WTC11 (cell line): Measurements from ENCODE around the gene DOK1. TPM values are rescaled to one million over a fixed set of nuclear protein-coding genes. Genes with fewer than 3 reads are reported as not detected.
A peak's percentile ranks its signal among the peaks of the same experiment; 100 is the strongest.

Experiments
- ATAC-seq: fragments of 200-7000 bp; cut with Tn5 transposase; 2 replicates; pipeline ENCODE4 v1.10.0; 2021; ENCODE audit warnings: mild to moderate bottlenecking, moderate library complexity
- CTCF ChIA-PET: fragments of 300-600 bp; sonication (Branson Sonifier 250); formaldehyde crosslinking; loops from one replicate; lab custom pipeline; 2021; ENCODE audit warnings: antibody characterized with exemption; lab: Charles Lee
- POLR2A ChIA-PET: fragments of 350-600 bp; sonication (Branson Sonifier 250); formaldehyde crosslinking; loops from one replicate; lab custom pipeline; 2021; ENCODE audit warnings: antibody characterized with exemption; lab: Charles Lee
- DNase-seq: peaks from one replicate; pipeline ENCODE4 v3.0.0; 2021; ENCODE audit warnings: low spot score
- H3K27ac Mint-ChIP-seq: 2 replicates; pipeline ENCODE4 v1.8.0; 2021; ENCODE audit warnings: mixed read lengths
- H3K27me3 Mint-ChIP-seq: 2 replicates; pipeline ENCODE4 v1.8.0; 2021; ENCODE audit warnings: low read depth, mild to moderate bottlenecking, moderate library complexity, mixed read lengths
- H3K36me3 Mint-ChIP-seq: 2 replicates; pipeline ENCODE4 v1.8.0; 2021; ENCODE audit warnings: mixed read lengths
- H3K4me1 Mint-ChIP-seq: 2 replicates; pipeline ENCODE4 v1.8.0; 2022; ENCODE audit warnings: mixed read lengths
- H3K4me3 Mint-ChIP-seq: 2 replicates; pipeline ENCODE4 v1.8.0; 2021; ENCODE audit warnings: mild to moderate bottlenecking, moderate library complexity, mixed read lengths
- H3K9me3 Mint-ChIP-seq: 2 replicates; pipeline ENCODE4 v1.8.0; 2021; ENCODE audit warnings: mixed read lengths
- AFF4 ChIP-seq: sonication (generic); formaldehyde crosslinking; IDR thresholded peaks from 2 replicates; pipeline ENCODE4 v1.8.1; 2023; ENCODE audit warnings: mild to moderate bottlenecking, missing genetic modification reagents, borderline replicate concordance
- ARID4B ChIP-seq: sonication (generic); formaldehyde crosslinking; IDR thresholded peaks from 2 replicates; pipeline ENCODE4 v1.8.0; 2023; ENCODE audit warnings: missing genetic modification reagents, mild to moderate bottlenecking, borderline replicate concordance
- ATF1 ChIP-seq: sonication (generic); formaldehyde crosslinking; IDR thresholded peaks from 2 replicates; pipeline ENCODE4 v1.8.1; 2023; ENCODE audit warnings: mild to moderate bottlenecking, moderate library complexity, missing genetic modification reagents
- CDX4 ChIP-seq: fragments of 250-450 bp; sonication (Bioruptor Pico); IDR thresholded peaks from 2 replicates; pipeline ENCODE4 v1.9.0; 2021; ENCODE audit warnings: moderate library complexity, mild to moderate bottlenecking, inconsistent platforms, borderline replicate concordance
- CREB1 ChIP-seq: sonication (generic); formaldehyde crosslinking; IDR thresholded peaks from 2 replicates; pipeline ENCODE4 v1.8.0; 2023; ENCODE audit warnings: mild to moderate bottlenecking, missing genetic modification reagents
- FOXP1 ChIP-seq: sonication (generic); formaldehyde crosslinking; IDR thresholded peaks from 2 replicates; pipeline ENCODE4 v1.8.0; 2022; ENCODE audit warnings: missing genetic modification reagents, mild to moderate bottlenecking, moderate library complexity, borderline replicate concordance
- GTF2I ChIP-seq: fragments of 250-450 bp; sonication (Bioruptor Pico); conservative IDR thresholded peaks from 2 replicates; pipeline ENCODE4 v1.4.0; 2021; ENCODE audit warnings: mild to moderate bottlenecking
- KAT7 ChIP-seq: sonication (generic); formaldehyde crosslinking; IDR thresholded peaks from 2 replicates; pipeline ENCODE4 v1.8.1; 2023; ENCODE audit warnings: missing genetic modification reagents, mild to moderate bottlenecking, borderline replicate concordance
- ZNF317 ChIP-seq: sonication (generic); formaldehyde crosslinking; IDR thresholded peaks from 2 replicates; pipeline ENCODE4 v1.8.1; 2023; ENCODE audit warnings: low read depth, mild to moderate bottlenecking, moderate library complexity, missing genetic modification reagents, borderline replicate concordance
- total RNA-seq: library from RNA; stranded (reverse); gene quantifications from 3 replicates; pipeline ENCODE4 v1.2.3, GENCODE V29; 2021
- TF ChIP-seq, protein P1 (sequence below): sonication (generic); formaldehyde crosslinking; IDR thresholded peaks from 2 replicates; pipeline ENCODE4 v1.8.1; 2023; ENCODE audit warnings: mild to moderate bottlenecking, missing genetic modification reagents, moderate library complexity
- TF ChIP-seq, protein P2 (sequence below): sonication (generic); formaldehyde crosslinking; IDR thresholded peaks from 2 replicates; pipeline ENCODE4 v1.8.1; 2023; ENCODE audit warnings: mild to moderate bottlenecking, missing genetic modification reagents, moderate library complexity

Gene DOK1
- total RNA-seq, 1 experiment from 2014 or later = 15.9 TPM

- ATAC-seq = no peak
- peaks cover 14% of the 10 kb centered on the region for H3K4me1 Mint-ChIP-seq
Observed at GRCh38 chr2:74527741-74528140, 26.8 kb upstream of the DOK1 start.

More at GRCh38 chr2:74527741-74528140, 26.8 kb upstream of the DOK1 start:
- Mint-ChIP-seq H3K9me3 (0 out of 2 replicates have a peak, but pooled peaks cover 3% of the 10 kb centered on the region), H3K36me3 (peaks cover 28% of the 10 kb centered on the region), H3K4me3 (peak overlapping the region; percentile 99), H3K27ac (no peak overlapping the region), H3K27me3 (peaks cover 11% of the 10 kb centered on the region)
- DNase-seq = no peak
- ChIA-PET CTCF (no interaction called here), POLR2A (no interaction called here)
- no peak for TF ChIP-seq FOXP1 (CRISPR knock-in tag)
- TF ChIP-seq AFF4 = no peak
- TF ChIP-seq, protein P1, sequence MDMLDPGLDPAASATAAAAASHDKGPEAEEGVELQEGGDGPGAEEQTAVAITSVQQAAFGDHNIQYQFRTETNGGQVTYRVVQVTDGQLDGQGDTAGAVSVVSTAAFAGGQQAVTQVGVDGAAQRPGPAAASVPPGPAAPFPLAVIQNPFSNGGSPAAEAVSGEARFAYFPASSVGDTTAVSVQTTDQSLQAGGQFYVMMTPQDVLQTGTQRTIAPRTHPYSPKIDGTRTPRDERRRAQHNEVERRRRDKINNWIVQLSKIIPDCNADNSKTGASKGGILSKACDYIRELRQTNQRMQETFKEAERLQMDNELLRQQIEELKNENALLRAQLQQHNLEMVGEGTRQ = no peak
- no peak for TF ChIP-seq ZNF317 (CRISPR knock-in tag)
- TF ChIP-seq ATF1 (CRISPR knock-in tag) = no peak
- no peak for TF ChIP-seq GTF2I (CRISPR knock-in tag)
- TF ChIP-seq ARID4B = no peak
- TF ChIP-seq CDX4 (CRISPR knock-in tag) = no peak
- TF ChIP-seq KAT7 (CRISPR knock-in tag) = no peak
- TF ChIP-seq, protein P2, sequence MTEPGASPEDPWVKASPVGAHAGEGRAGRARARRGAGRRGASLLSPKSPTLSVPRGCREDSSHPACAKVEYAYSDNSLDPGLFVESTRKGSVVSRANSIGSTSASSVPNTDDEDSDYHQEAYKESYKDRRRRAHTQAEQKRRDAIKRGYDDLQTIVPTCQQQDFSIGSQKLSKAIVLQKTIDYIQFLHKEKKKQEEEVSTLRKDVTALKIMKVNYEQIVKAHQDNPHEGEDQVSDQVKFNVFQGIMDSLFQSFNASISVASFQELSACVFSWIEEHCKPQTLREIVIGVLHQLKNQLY (CRISPR knock-in tag) = no peak
- TF ChIP-seq CREB1 (CRISPR knock-in tag) = no peak
- TF ChIP-seq, all 79 proteins: peak for 0
